Ovary (tissue), 3 donors: Measurements from ENCODE around the gene PPM1H.

Experiments
- CTCF ChIP-seq, 3 donors: fragments of 450-650 bp in 2 of 3; fragments of 200-600 bp in 1 of 3; IDR thresholded peaks; one replicate each; pipeline versions ENCODE4 v1.5.1 to v1.8.0; 2016 to 2022; ENCODE audit warnings: antibody characterized with exemption in 3 of 3, mild to moderate bottlenecking in 1 of 3
- POLR2A ChIP-seq: fragments of 450-650 bp; IDR thresholded peaks from one replicate; pipeline ENCODE4 v1.6.1; 2017; ENCODE audit warnings: antibody characterized with exemption, mild to moderate bottlenecking, moderate library complexity
- donor health status: DM: no; HTN: no; CAD: no.

DNA sequence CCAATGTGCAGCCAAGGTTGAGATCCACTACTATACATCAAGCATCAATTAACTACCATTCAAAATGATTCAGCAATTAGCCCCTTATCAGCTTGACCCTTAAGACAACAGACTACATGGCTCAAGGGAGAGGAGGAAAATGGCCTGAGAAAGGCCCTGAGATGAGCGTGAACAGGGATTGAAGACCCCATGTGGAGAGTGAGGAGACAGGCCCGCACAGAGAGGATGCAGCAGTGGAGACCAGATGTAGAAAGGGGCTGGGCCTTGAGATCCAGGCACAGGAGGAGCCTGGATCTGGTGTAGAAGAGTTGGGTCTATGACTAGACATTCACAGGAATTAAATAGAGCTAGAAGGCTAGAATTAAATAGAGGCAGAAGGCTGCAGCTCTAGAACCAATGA, 239.3 kb downstream of the PPM1H start:
- TF ChIP-seq CTCF (IDR thresholded peaks at IDR 0.05): no peak
- TF ChIP-seq POLR2A: no peak
